Measurements from ENCODE around the gene PRR12. TPM values are rescaled to one million over a fixed set of nuclear protein-coding genes. Genes with fewer than 3 reads are reported as not detected.

PRR12 gene
- polyA plus RNA-seq, 3 donors: 0.04 to 3.3 (median 0.11) TPM

GRCh38 chr19:49665351-49666119, 74.6 kb downstream of the PRR12 start, which contains the start of the genes BCL2L12 and IRF3:
Gene BCL2L12, plus strand, starts transcription at chr19:49665933. Its CDS starts 760 bp downstream, at chr19:49666693.
Gene IRF3, minus strand, starts transcription at chr19:49665857. Its CDS starts 1,019 bp downstream, at chr19:49664838.
- Histone ChIP-seq H3K4me3 (replicated peaks in 1 of 3; ENCODE audit: low read depth in 2 of 3, low read length in 3 of 3) (peak within 1 kb of the TSS; percentile 52 to 94 (median 72)), H3K9ac (ENCODE audit: insufficient read depth, low read length, poor library complexity, severe bottlenecking) (peak within 1 kb of the TSS; percentile 64), H3K9me3 (replicated peaks in 1 of 2; ENCODE audit: control insufficient read depth in 1 of 2, insufficient read depth in 1 of 2, low read length in 2 of 2) (no peaks in the 10 kb centered on the region), H3K4me2 (replicated peaks; ENCODE audit: extremely low read depth, low read length, poor library complexity, severe bottlenecking) (peak within 1 kb of the TSS; percentile 100), H3K4me1 (ENCODE audit: control insufficient read depth in 1 of 2, insufficient read depth in 2 of 2, low read length in 2 of 2) (peaks cover 17 to 35% of the 10 kb centered on the region in 2 donors), H2AFZ (ENCODE audit: insufficient read depth, low read depth, low read length, poor library complexity, severe bottlenecking) (peak within 1 kb of the TSS; percentile 92), H4K20me1 (ENCODE audit: insufficient read depth, low read length) (peaks cover 37% of the 10 kb centered on the region), H3K79me2 (ENCODE audit: insufficient read depth, low read length) (peaks cover 45% of the 10 kb centered on the region), H3K27ac (ENCODE audit: low read depth in 1 of 2, low read length in 2 of 2) (peak within 1 kb of the TSS; percentile 52 to 78), H3K36me3 (replicated peaks in 1 of 2; ENCODE audit: control insufficient read depth in 1 of 2, insufficient read depth in 2 of 2, low read length in 2 of 2) (peaks cover 22 to 27% of the 10 kb centered on the region in 2 donors), H3K27me3 (ENCODE audit: control insufficient read depth in 2 of 2, insufficient read depth in 2 of 2, low read length in 2 of 2) (no peaks in the 10 kb centered on the region)
- under 1% methylated on average over 39 of the region's 50 CpGs for WGBS (ENCODE audit: insufficient coverage)
- H3K36me3 Mint-ChIP-seq: peaks cover 25 to 36% of the 10 kb centered on the region in 2 donors
- intact Hi-C loops (cut with micrococcal nuclease): loop anchor here in 1 of 2 donors (10.0 kb wide), 1 partner anchor 359 kb away; the partner anchor contains the start of genes VRK3 and ZNF473
- H3K27ac Mint-ChIP-seq: peak within 1 kb of the TSS; percentile 89 to 99 (median 94)
- peak within 1 kb of the TSS; percentile 97 to 100 for H3K4me3 Mint-ChIP-seq
- peaks cover 0 to under 1% (median 0%) of the 10 kb centered on the region in 7 donors for H3K9me3 Mint-ChIP-seq
- peak; percentile 95 to 97 (median 95) for DNase-seq
- no peaks in the 10 kb centered on the region for H3K27me3 Mint-ChIP-seq (ENCODE audit: low read depth in 3 of 3)
- H3K4me1 Mint-ChIP-seq: peaks cover 32% of the 10 kb centered on the region
- TF ChIP-seq, protein P1, sequence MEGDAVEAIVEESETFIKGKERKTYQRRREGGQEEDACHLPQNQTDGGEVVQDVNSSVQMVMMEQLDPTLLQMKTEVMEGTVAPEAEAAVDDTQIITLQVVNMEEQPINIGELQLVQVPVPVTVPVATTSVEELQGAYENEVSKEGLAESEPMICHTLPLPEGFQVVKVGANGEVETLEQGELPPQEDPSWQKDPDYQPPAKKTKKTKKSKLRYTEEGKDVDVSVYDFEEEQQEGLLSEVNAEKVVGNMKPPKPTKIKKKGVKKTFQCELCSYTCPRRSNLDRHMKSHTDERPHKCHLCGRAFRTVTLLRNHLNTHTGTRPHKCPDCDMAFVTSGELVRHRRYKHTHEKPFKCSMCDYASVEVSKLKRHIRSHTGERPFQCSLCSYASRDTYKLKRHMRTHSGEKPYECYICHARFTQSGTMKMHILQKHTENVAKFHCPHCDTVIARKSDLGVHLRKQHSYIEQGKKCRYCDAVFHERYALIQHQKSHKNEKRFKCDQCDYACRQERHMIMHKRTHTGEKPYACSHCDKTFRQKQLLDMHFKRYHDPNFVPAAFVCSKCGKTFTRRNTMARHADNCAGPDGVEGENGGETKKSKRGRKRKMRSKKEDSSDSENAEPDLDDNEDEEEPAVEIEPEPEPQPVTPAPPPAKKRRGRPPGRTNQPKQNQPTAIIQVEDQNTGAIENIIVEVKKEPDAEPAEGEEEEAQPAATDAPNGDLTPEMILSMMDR (IDR thresholded peaks at IDR 0.05): no peak

GRCh38 chr19:49666120-49666444, 75.1 kb downstream of the PRR12 start:
- no peaks in the 10 kb centered on the region for H3K27me3 ChIP-seq (ENCODE audit: control insufficient read depth in 2 of 2, insufficient read depth in 2 of 2, low read length in 2 of 2)
- peak overlapping the region; percentile 64 for H3K9ac ChIP-seq (ENCODE audit: insufficient read depth, low read length, poor library complexity, severe bottlenecking)
- H2AFZ ChIP-seq (ENCODE audit: insufficient read depth, low read depth, low read length, poor library complexity, severe bottlenecking): peak overlapping the region; percentile 92
- intact Hi-C loops (cut with micrococcal nuclease): loop anchor here in 1 of 2 donors (10.0 kb wide), 1 partner anchor 359 kb away; the partner anchor contains the start of genes VRK3 and ZNF473
- peak overlapping the region; percentile 18 to 78 for H3K27ac ChIP-seq (ENCODE audit: low read depth in 1 of 2, low read length in 2 of 2)
- no peak for DNase-seq
- H4K20me1 ChIP-seq (ENCODE audit: insufficient read depth, low read length): peaks cover 36% of the 10 kb centered on the region
- peaks cover 17 to 35% of the 10 kb centered on the region in 2 donors for H3K4me1 ChIP-seq (ENCODE audit: control insufficient read depth in 1 of 2, insufficient read depth in 2 of 2, low read length in 2 of 2)
- H3K4me3 ChIP-seq (replicated peaks in 1 of 3; ENCODE audit: low read depth in 2 of 3, low read length in 3 of 3): peak overlapping the region; percentile 52 to 94 (median 72)
- no peaks in the 10 kb centered on the region for H3K9me3 ChIP-seq (replicated peaks in 1 of 2; ENCODE audit: control insufficient read depth in 1 of 2, insufficient read depth in 1 of 2, low read length in 2 of 2)
- H3K27ac Mint-ChIP-seq: peak overlapping the region; percentile 75 to 99 (median 92)
- H3K79me2 ChIP-seq (ENCODE audit: insufficient read depth, low read length): peaks cover 45% of the 10 kb centered on the region
- peaks cover 17 to 22% of the 10 kb centered on the region in 2 donors for H3K36me3 ChIP-seq (replicated peaks in 1 of 2; ENCODE audit: control insufficient read depth in 1 of 2, insufficient read depth in 2 of 2, low read length in 2 of 2)
- H3K4me2 ChIP-seq (replicated peaks; ENCODE audit: extremely low read depth, low read length, poor library complexity, severe bottlenecking): peak overlapping the region; percentile 100
- peaks cover 24 to 35% of the 10 kb centered on the region in 2 donors for H3K36me3 Mint-ChIP-seq
- H3K9me3 Mint-ChIP-seq: peaks cover 0 to 1% (median 0%) of the 10 kb centered on the region in 7 donors
- no peaks in the 10 kb centered on the region for H3K27me3 Mint-ChIP-seq (ENCODE audit: low read depth in 3 of 3)
- peak overlapping the region; percentile 97 to 100 for H3K4me3 Mint-ChIP-seq
- peaks cover 32% of the 10 kb centered on the region for H3K4me1 Mint-ChIP-seq
- TF ChIP-seq, protein P1 (IDR thresholded peaks at IDR 0.05): no peak
- 0% methylated on average over 8 of the region's 9 CpGs for WGBS (ENCODE audit: insufficient coverage)
